SH-SY5Y (cell line): ENCODE results near the gene RNF113B.

ENCODE experiments used
- GATA2 ChIP-seq: IDR thresholded peaks from 2 replicates; pipeline ENCODE4 v1.6.1; 2011; ENCODE audit warnings: mild to moderate bottlenecking, low read depth, low read length
- GATA3 ChIP-seq: IDR thresholded peaks from 2 replicates; pipeline ENCODE4 v1.6.1; 2011; ENCODE audit warnings: low read depth, mild to moderate bottlenecking, low read length, moderate library complexity

The RNF113B gene

GRCh38 chr13:98173431-98174152, 3.5 kb downstream of the RNF113B start:
- TF ChIP-seq GATA2 (no peak), GATA3 (no peak)

GRCh38 chr13:98172590-98173422, 4.3 kb downstream of the RNF113B start:
- TF ChIP-seq GATA2 (peak; percentile 64), GATA3 (peak; percentile 36)

GRCh38 chr13:98171900-98172589, 5.0 kb downstream of the RNF113B start:
- TF ChIP-seq GATA2 (peak; percentile 98), GATA3 (peak; percentile 94)

- TF ChIP-seq GATA3 (no peak), GATA2 (no peak)
Measured at GRCh38 chr13:98169331-98169730, 7.7 kb downstream of the RNF113B start.

GRCh38 chr13:98162935-98163334, 14.1 kb downstream of the RNF113B start:
- no peak for TF ChIP-seq GATA2
- no peak for TF ChIP-seq GATA3

- no peak for TF ChIP-seq GATA2
- no peak for TF ChIP-seq GATA3
Measured at GRCh38 chr13:98158172-98158899, 18.7 kb downstream of the RNF113B start.

- no peak for TF ChIP-seq GATA2
Measured at GRCh38 chr13:98157609-98158008, 19.5 kb downstream of the RNF113B start.

- TF ChIP-seq GATA2 (no peak), GATA3 (no peak)
Measured at GRCh38 chr13:98157188-98157587, 19.9 kb downstream of the RNF113B start.

- no peak for TF ChIP-seq GATA3
- no peak for TF ChIP-seq GATA2
Measured at GRCh38 chr13:98156259-98156658, 20.8 kb downstream of the RNF113B start.

- TF ChIP-seq GATA2 = no peak
- TF ChIP-seq GATA3 = no peak
Measured at GRCh38 chr13:98155475-98156109, 21.5 kb downstream of the RNF113B start.

GRCh38 chr13:98150832-98151479, 26.1 kb downstream of the RNF113B start:
- TF ChIP-seq GATA2 (no peak), GATA3 (no peak)

- no peak for TF ChIP-seq GATA2
- no peak for TF ChIP-seq GATA3
Measured at GRCh38 chr13:98147521-98147920, 29.5 kb downstream of the RNF113B start.

GRCh38 chr13:98144801-98145350, 32.2 kb downstream of the RNF113B start:
- no peak for TF ChIP-seq GATA3
- no peak for TF ChIP-seq GATA2
